GM18909 (cell line): Measurements from ENCODE around the gene AATF.

Source experiments
- ATAC-seq: cut with Tn5 transposase; IDR thresholded peaks from one replicate; pipeline ENCODE4 v1.9.1; 2021; ENCODE audit warnings: mild to moderate bottlenecking; ENCODE audit not compliant: unreplicated experiment, poor library complexity

Gene AATF

GRCh38 chr17:36940313-36941264 is 8.2 kb upstream of the AATF start:
- no peak for ATAC-seq

GRCh38 chr17:36941265-36942010 is 7.3 kb upstream of the AATF start:
- ATAC-seq, result no peak

- no peak for ATAC-seq
These were observed 6.6 kb upstream of the AATF start for GRCh38 chr17:36942019-36942599.

- no peak for ATAC-seq
These were observed 6.1 kb upstream of the AATF start for GRCh38 chr17:36942631-36943125.

- ATAC-seq, result no peak
These were observed 5.2 kb upstream of the AATF start for GRCh38 chr17:36943250-36944191.

GRCh38 chr17:36944553-36944952 is 4.2 kb upstream of the AATF start:
- ATAC-seq, result no peak

GRCh38 chr17:36945140-36945539 is 3.6 kb upstream of the AATF start:
- no peak for ATAC-seq

- no peak for ATAC-seq
These were observed 2.6 kb upstream of the AATF start for GRCh38 chr17:36945959-36946725.

- no peak for ATAC-seq
These were observed 2.0 kb upstream of the AATF start for GRCh38 chr17:36946726-36947091.

- no peak for ATAC-seq
These were observed 635 bp upstream of the AATF start for GRCh38 chr17:36947922-36948716.

- ATAC-seq, result no peak
These were observed 740 bp downstream of the AATF start for GRCh38 chr17:36949461-36949927.

GRCh38 chr17:36950027-36950426 is 1.3 kb downstream of the AATF start:
- no peak for ATAC-seq

- ATAC-seq, result no peak
These were observed 2.5 kb downstream of the AATF start for GRCh38 chr17:36951084-36951789.

- no peak for ATAC-seq
These were observed 22.8 kb downstream of the AATF start for GRCh38 chr17:36971508-36971907.

- ATAC-seq, result no peak
These were observed 23.5 kb downstream of the AATF start for GRCh38 chr17:36972186-36972700.

- ATAC-seq, result no peak
These were observed 24.2 kb downstream of the AATF start for GRCh38 chr17:36972905-36973304.

- ATAC-seq, result no peak
These were observed 27.3 kb downstream of the AATF start for GRCh38 chr17:36975922-36976515.
